CD4-positive, alpha-beta T cell treated with Interleukin-2 at 100 ng/mL for 4 hours (primary cell): ENCODE results near the gene TMEM86B.
"Not testable (repeated sequence)": the region's sequence is repeated elsewhere in the genome, so short reads cannot be mapped to it uniquely, and the experiment has no call there.

ENCODE experiments used
- DNase-seq: peaks from one replicate; pipeline ENCODE4 v3.0.0-alpha.2; 2020; ENCODE audit warnings: low spot score

TMEM86B gene

GRCh38 chr19:55241935-55242464 lies 13.4 kb upstream of the TMEM86B start:
- DNase-seq, result no peak

DNA sequence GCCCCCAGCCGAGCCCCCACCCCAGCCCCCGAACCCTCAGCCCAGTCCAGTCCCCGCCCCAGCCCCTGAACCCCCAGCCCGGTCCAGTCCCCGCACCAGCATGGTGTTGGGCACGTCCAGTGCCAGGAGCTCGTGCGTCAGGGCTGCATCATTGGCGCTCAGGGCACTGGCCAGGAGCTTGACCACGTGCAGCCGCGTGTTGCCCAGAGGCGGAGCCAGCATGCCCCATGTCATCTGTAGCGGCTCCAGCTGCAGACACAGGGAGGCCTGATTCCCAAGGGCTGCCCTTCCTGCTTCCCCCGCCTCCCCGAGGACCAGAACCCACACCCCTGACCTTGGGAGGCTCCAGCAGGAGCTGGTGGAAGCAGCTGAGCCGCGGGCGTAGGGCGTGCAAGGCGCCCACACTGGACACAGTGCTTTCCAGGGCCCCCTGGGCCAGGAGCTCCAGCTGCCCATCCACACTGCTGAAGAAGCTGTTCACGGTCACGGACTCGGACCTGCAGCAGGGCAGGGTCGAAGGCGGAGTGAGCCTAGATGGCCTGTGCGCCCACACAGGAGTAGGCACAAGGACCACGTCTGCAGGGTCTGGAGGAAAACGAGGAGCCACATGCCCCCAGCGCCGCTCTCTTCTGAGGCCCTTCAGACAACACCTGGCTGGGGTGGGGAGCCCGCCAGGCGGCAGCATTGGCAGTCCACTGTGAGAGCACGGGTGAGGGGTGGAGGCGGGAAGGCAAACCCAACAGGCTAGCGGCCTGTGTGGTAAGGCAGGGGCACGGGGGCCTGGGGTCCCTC lies 12.8 kb upstream of the TMEM86B start:
- DNase-seq, result no peak

GRCh38 chr19:55240713-55241020 lies 12.1 kb upstream of the TMEM86B start:
- no peak for DNase-seq

DNA sequence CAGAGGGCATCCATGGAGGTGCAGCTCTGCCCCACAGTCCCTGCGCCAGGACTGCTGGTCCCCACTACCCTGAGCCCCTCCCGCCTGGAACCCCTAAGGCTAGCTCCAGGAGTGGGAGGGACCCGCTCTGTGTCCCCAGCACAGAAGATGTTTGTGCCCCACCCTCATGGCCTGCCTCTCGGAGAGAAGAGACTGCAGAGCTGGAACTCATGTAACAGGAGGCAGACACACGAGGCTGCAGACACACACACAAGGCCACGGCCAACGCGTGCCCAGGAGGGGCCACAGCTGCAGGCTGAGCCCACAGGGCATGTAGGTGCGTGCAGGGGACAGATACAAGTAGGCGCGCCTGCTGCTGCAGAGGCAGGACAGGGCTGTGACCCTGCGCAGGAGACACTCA lies 10.4 kb upstream of the TMEM86B start:
- no peak for DNase-seq

- no peak for DNase-seq
Measured at GRCh38 chr19:55238030-55238429, 9.5 kb upstream of the TMEM86B start.

DNA sequence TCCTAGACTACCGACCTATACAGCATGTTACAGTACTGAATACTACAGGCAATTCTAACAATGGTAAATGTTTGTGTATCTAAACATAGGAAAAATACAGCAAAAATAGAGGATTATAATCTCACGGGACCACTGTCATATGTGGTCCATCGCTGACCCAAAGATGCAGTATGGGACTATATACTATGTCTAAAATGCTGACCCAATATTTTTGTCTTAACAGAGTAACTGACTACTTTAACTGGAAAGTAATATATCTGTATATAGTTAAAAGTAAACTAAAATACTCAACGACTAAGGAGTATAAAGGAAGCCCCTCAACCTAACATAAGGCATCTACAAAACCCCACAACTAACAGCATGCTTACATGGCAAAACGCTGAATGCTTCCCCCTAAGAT lies 4.4 kb upstream of the TMEM86B start:
- DNase-seq, result no peak

GRCh38 chr19:55232286-55232602 lies 3.7 kb upstream of the TMEM86B start:
- DNase-seq, result no peak

DNA sequence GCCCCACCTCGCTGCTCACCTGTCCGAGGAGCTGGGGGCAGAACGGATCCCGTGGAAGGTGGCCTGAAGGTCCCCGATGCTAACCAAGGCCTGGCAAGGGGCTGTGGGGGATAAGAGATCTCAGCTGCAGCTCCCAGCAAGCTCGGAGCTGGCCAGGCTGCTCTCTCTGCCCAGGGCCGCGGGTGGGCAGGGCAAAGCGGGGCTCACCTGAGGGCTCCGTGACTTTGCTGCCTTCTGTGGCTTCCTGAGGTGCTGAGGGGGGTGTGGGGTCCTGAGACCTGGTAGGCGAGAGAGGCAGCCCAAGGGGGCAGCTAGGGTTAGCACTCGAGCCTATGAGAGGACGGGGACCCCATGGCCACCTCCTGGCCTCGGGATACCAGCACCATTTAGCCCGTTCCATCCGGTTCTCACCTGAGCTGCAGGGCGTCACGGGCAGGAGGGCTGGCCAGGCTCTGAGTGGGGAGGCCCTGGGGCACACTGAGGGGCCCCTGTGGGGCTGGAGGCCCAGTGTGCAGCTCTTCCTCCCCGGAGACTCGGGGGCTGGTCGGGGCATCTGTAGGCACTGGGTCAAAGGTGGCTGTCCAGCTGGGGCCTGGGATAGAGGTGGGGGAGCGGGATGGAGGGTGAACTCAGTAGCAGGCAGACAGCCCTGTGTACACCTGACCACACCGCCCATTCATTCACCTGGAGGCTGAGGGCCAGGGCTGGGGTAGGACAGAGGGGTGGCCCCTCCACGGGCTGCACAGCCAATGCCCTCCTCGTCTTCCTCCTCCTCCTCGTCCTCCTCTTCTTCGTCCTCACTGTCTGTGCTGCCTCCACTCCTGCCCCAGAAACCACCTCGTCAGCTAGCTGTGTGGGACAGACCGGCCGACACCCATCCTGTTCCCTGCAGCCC lies 3.1 kb upstream of the TMEM86B start:
- no peak for DNase-seq

GRCh38 chr19:55230780-55231179 lies 2.2 kb upstream of the TMEM86B start:
- DNase-seq, result no peak

DNA sequence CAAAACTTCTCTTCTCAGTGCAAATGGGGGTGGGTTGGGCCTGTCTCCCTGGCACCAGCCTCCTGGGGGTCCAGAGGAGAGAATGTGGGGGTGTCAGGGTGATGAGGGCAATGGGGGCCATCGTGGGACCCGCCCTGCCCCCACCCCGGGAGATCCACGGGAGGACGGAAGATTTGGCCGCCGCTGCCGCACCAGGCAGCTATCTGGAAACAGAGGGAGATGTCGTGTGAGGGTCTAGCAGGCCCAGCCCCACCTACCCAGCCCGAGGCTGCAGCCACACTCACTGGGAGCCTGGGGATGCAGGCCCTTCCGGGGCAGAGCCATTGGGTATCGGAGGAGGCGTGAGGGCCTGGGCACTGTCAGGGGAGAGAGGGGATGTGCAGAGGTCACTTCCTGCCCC lies 1.8 kb upstream of the TMEM86B start:
- no peak for DNase-seq

GRCh38 chr19:55229789-55230182 lies 1.2 kb upstream of the TMEM86B start:
- no peak for DNase-seq

GRCh38 chr19:55229145-55229788 lies 704 bp upstream of the TMEM86B start:
- no peak for DNase-seq

DNA sequence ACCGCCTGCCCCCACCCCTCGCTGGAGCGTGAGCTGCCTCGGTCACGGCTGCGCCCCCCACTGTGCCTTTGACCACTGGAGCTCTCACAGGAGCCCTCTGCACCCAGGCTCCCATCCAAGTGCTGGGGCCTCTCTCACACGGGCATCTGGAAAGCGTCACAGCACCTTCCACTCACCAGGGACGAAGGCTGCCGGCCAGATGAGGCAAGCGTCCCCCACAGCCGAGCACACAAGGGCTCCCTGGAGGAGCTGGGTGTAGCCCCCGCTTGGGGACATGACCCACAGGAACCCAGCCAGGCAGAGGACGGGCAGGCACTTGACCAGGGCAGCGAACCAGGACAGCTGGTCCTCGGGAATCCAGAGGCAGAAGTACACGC lies 560 bp downstream of the TMEM86B start:
- no peak for DNase-seq

DNA sequence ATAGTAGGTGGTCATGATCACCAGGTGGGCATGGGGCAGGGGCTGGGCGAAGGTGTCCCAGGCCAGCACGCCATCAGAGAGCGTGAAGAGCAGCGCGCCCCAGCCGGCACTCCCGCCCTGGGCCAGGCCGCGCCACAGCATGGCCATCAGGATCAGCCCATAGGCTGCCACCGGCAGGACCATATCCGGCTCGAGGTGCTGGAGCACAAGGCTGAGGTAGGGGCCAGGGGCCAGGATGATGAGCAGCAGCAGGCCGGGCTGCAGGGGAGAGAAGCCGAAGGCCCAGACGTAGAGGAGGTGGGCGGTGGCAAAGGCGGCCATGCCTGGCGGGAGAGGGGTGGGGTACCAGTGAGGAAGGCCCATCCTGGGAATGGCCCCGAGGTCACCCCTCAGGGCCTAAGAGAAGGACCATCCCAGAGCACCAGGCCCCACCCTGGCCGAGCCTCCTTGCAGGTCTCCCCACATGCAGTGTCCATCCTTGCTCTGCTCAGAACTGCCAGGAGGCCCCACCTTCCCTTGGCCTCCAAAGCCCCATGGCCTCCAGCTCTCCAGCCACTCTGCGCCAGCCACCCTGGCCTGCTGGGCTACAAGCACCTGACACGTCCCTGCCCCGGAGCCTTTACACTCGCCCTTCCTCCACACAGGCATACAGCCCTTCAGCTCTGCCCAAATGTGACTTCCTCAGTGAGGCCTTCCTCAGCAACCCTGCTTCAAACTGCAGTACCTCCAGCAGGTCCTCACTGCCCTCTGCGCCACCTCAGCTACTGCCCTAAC lies 1.1 kb downstream of the TMEM86B start:
- no peak for DNase-seq

- no peak for DNase-seq
Measured at GRCh38 chr19:55226788-55227187, 1.8 kb downstream of the TMEM86B start.

DNA sequence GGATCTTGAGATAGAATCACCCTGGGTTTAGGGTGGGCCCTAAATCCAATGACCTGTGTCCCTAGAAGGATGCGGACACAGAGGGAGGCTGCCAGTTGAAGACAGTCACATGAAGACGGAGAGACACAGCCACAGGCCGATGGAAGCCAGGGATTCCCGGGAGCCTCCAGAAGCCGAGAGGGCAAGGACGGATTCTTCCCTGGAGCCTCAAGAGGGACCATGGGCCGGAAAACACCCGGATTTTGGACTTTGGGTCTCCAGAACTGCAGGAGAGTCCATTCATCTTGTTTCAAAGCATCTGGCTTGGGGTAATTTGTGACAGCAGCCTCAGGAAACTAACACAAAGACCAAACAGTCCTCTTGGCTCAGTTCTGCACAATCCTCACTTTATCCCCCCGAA lies 2.3 kb downstream of the TMEM86B start:
- no peak for DNase-seq

DNA sequence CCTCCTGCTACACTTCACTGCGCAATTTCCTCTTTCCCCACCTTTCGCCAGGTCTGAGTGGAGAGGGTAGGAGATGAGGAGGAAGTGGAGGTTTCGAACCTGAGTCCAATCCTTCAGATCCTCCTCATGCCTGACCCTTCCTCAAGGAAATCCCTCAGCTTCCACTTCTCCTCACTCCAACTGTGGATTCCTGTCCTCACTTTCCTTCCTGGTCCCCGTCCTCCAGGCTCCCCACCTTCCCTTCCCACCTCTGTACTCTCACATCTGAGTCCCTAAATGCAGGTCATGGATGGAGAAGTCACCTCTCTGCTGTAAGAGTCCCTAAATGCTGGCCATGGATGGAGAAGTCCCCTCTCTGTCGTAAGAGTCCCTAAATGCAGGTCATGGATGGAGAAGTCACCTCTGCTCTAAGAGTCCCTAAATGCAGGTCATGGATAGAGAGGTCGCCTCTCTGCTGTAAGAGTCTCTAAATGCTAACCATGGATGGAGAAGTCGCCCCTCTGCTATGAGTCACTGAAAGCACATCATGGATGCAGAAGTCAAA lies 3.1 kb downstream of the TMEM86B start:
- DNase-seq, result no peak

DNA sequence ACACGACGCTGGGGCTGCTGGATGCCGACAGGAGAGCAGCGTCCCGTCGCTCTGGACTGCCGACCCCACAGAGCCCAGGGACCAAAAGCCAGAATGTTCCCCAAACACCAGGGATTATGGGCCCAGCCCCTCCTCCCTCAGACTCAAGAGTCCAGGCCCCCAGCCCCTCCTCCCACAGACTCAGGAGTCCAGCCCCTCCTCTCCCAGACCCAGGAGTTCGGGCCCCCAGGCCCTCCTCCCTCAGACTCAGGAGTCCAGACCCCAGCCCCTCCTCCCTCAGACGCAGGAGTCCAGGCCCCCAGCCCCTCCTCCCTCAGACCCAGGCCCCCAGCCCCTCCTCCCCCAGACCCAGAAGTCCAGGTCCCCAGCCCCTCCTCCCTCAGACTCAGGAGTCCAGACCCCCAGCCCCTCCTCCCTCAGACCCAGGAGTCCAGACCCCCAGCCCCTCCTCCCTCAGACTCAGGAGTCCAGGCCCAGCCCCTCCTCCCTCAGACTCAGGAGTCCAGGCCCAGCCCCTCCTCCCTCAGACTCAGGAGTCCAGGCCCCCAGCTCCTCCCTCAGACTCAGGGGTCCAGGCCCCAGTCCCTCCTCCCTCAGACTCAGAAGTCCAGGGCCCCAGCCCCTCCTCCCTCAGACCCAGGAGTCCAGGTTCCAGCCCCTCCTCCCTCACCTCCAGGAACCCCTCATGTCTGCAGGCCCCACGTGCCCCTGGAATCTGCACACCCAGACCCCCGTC lies 3.7 kb downstream of the TMEM86B start:
- not testable (repeated sequence) for DNase-seq

- DNase-seq, result no peak
Measured at GRCh38 chr19:55224038-55224665, 4.4 kb downstream of the TMEM86B start.

DNA sequence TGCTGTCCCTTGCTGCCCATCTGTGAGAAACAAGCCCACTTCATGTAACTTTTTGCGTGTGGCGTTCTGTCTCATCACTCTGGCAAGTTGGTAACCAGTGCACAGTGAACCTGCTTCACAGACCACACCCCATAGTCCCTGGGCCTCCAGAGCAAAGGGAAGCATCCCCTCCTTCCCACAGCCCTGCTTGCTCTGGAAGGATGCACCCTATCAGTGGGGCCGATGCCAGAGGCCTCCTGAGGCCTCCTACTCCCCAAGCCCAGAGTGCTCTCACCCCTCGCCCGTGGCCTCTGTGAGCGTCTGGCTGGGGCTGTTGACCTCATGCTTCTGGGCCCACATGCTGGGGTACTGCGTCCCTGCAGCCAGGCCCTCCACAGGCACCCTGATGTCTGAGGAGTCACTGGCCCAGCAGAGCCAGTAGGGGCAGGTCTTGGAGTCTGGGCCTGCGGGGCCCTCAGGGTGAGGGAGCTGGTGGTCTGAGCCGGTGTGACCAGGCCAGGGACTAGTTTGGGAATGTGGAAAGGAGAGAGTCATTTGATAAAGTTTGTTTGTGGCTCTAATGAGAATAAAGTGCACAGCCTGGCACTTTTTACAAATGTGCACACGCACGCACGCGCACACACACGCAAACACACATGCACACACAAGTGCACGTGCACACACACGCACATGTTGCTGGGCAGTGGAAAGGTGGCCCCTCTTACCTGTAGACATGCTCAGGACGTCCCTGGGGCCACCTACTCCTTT lies 5.1 kb downstream of the TMEM86B start:
- DNase-seq, result no peak
